HG03558 (cell line): ENCODE data around the gene DAAM1.
A peak's percentile ranks its signal among the peaks of the same experiment; 100 is the strongest.

Source experiments
- ATAC-seq: cut with Tn5 transposase; IDR thresholded peaks from one replicate; pipeline ENCODE4 v1.9.1; 2021; ENCODE audit warnings: moderate number of reproducible peaks; ENCODE audit not compliant: unreplicated experiment; ENCODE audit errors: extremely low read depth

DAAM1 gene

GRCh38 chr14:59251811-59252771, 63.6 kb downstream of the DAAM1 start:
- no peak for ATAC-seq

DNA sequence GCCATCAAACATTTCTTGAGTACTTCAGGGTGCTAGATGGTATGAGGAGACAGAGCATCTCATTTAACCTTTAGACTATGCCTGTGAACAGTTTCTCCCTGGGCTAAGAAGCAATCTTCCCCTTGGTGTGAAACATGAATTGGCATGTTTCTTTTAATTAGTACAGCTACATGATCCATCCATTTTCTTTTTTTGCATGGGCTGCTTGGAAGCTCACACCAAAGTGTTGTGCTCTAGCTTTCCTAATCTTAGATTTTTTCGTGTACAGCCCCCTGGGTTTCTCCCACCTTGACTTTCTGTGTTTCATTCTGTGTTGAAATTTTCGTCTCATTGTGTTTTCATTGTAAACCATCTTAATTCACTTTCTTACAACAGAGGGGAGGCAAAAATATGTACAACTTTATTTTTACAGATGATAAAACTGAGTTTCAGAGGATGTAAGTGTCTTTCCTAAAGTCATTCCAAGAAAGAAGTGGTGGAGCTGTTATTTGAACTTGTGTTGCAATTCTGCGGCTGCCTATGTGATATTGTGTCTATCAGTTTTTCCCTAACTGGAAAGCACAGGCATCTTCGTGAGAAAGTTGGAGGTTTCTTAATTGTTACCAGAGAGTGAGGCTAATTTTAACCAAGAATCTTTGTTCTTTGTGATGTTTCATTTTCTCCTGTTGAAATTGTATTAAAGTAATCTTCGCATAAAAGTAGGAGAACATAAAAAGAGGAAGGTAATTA, 64.5 kb downstream of the DAAM1 start:
- no peak for ATAC-seq

DNA sequence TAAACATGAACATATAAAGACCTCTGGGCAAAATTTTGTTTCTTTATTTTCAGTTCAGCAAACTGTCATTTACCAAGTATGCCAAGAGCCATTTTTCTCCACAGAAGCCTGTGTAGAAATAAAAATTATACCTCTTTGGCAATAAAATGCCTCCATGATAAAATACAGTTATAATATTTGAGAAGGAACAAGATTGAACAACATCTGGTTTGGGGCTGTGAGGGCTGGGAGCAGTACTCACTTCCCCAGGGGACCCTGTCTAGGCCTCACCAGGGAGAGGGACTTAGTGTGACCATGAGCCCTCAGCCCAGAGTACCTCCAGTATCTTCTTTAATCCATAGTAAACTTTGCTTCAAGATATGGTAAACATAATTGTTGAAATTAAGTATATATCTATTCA, 65.1 kb downstream of the DAAM1 start:
- no peak for ATAC-seq

GRCh38 chr14:59254146-59254910, 65.9 kb downstream of the DAAM1 start:
- ATAC-seq: no peak

GRCh38 chr14:59254911-59255545, 66.6 kb downstream of the DAAM1 start:
- ATAC-seq: no peak

GRCh38 chr14:59256331-59256730, 67.9 kb downstream of the DAAM1 start:
- ATAC-seq: no peak

- ATAC-seq: no peak
Observed at GRCh38 chr14:59261334-59261733, 72.9 kb downstream of the DAAM1 start.

DNA sequence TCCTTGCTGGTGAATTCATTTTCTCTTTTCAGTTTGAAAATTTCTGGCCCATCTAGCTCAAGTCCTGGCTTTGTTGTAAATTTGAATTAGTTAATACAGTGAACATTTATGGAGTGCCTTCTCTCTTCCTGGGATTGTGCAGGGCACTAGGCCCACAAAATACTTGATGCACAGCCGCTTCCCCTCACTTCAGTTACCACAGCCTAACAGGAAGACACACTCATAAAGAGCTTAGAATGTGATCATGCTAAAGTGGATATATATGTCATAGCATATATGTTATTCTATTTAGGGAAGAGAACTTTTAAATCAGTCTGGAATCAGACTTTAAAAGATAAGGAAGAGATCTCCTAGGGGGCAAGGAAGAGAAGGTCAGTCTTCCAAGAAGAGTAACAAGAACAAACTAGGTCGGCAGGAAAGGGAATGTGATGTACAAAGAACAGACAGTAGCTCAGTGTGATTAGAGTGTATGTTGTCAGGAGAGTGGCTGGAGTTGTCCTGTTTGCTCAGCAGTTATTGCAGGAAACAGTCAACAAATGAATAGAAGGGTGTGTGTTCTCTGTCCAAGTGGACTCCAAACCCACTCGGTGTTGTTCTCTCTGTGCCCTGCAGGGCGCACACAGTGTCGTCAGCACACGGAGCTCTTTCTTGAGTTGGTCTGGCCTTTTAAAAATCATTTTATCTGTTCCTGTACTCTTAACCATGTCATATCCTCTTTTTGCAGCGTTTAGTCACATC, 74.4 kb downstream of the DAAM1 start:
- no peak for ATAC-seq

DNA sequence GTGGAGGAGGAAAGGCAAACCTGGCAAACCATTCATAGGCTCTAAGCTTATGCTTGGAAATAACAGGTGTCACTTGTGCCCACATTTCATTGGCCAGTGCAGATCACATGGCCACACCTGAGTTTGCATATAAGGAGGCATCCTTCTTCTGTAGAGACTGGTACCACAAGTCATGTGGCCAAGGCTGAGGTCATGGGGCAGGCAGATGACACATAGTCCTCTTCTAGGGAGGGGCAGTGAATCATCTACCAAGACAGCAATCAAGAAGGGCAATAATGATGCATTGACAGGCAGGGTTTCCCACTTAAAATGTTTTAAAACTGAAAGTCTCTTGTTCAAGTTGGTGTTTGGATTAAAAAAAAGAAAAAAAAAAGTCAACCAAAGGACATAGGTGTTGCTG, 77.3 kb downstream of the DAAM1 start:
- no peak for ATAC-seq

- ATAC-seq: no peak
Observed at GRCh38 chr14:59267046-59267445, 78.6 kb downstream of the DAAM1 start.

DNA sequence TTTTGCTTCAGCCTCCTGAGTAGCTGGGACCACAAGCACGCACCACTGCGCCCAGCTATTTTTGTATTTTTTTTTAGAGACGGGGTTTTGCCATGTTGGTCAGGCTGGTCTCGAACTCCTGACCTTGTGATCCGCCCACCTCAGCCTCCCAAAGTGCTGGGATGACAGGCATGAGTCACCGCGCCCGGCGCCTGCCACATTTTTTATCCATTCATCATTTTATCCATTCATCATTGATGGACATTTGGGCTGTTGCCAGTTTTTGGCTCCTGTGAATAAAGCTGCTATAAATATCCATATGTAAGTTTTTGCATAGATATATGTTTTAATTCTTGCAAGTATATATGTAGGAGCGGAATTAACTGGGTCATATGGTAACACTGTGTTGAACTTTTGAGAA, 79.5 kb downstream of the DAAM1 start:
- ATAC-seq: no peak

DNA sequence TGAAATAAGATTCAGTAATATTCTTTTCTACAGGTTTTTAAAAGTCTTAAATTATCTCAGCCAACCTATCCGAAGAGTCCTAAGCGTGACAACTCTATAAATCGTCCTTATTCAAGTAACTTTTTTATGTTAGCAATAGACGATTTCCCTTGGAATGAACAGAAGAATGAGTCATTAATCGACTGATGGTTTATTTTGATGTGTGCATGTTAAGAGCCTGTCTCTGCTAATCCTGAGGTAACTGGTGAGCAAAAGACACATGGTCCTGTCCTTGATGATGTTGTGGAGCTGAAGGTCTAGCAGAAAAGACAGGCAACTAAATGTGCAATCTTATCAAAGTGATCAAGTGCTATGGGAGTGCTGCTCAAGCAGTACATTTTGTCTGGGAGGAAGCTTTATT, 80.4 kb downstream of the DAAM1 start:
- ATAC-seq: no peak

- ATAC-seq: no peak
Observed at GRCh38 chr14:59269466-59269865, 81.0 kb downstream of the DAAM1 start.

DNA sequence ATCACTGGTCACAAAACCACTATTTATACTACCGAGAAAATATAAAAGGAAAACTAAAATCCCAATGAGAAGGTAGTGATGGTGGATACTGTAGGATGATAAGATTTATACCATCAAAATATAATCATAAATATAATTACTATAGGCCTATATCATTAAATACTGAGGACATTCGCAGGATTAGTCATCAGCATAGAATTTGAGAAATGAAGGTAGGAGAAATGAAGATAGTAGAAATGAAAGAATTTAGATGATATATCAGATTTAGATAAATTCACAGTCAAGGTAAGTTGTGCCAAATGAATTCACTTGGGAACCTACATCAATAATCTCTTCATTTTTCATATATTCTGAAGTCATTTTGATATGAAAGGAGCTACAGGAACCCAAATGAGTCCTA, 82.8 kb downstream of the DAAM1 start:
- no peak for ATAC-seq

- ATAC-seq: no peak
Observed at GRCh38 chr14:59271734-59272133, 83.3 kb downstream of the DAAM1 start.

GRCh38 chr14:59272633-59273032, 84.2 kb downstream of the DAAM1 start:
- no peak for ATAC-seq

GRCh38 chr14:59273737-59274136, 85.3 kb downstream of the DAAM1 start:
- no peak for ATAC-seq

GRCh38 chr14:59274991-59275391, 86.5 kb downstream of the DAAM1 start:
- no peak for ATAC-seq

DNA sequence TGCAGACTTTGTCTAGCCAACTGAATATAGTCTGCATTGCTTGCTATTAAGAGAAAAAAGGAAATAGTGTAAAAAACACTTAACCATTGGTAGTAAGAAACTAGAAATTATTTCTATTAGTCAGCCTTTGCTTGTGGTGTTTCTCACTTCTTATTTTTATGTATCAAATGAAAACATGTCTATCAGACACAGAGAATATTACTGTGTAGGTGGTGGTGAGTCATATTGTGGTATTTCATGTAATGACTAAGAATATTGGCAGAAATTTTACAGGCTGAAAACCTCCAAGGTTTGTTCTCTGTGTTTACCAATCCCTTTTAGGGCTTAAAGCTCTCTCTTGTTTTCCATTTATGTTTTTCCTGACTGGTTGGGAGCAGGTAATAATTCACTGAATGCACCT, 87.2 kb downstream of the DAAM1 start:
- ATAC-seq: peak; percentile 91

- no peak for ATAC-seq
Observed at GRCh38 chr14:59276235-59276634, 87.8 kb downstream of the DAAM1 start.
